Neural cell (in vitro differentiated cells): ENCODE results near the gene MAB21L4.

Source experiments
- CTCF ChIP-seq: fragments of 450-650 bp; IDR thresholded peaks from 2 replicates; pipeline ENCODE4 v1.5.1; 2014; ENCODE audit warnings: antibody characterized with exemption, mild to moderate bottlenecking, moderate library complexity; ENCODE audit not compliant: poor library complexity, severe bottlenecking
- EP300 ChIP-seq: fragments of 450-650 bp; conservative IDR thresholded peaks from 2 replicates; pipeline ENCODE4 v1.6.1; 2014; ENCODE audit warnings: antibody characterized with exemption, mild to moderate bottlenecking, moderate library complexity; ENCODE audit not compliant: poor library complexity, severe bottlenecking
- EZH2 ChIP-seq: fragments of 200-600, 300-800 bp; shearing (Covaris generic), sonication (generic); IDR thresholded peaks from 2 replicates; pipeline ENCODE4 v1.6.1; 2014; ENCODE audit warnings: antibody characterized with exemption, low read length, borderline replicate concordance, mild to moderate bottlenecking; ENCODE audit not compliant: insufficient read depth, poor library complexity, severe bottlenecking
- MXI1 ChIP-seq: fragments of 450-650 bp; conservative IDR thresholded peaks from 2 replicates; pipeline ENCODE4 v1.6.1; 2014; ENCODE audit warnings: antibody characterized with exemption, mild to moderate bottlenecking; ENCODE audit not compliant: poor library complexity, severe bottlenecking
- POLR2AphosphoS5 ChIP-seq: IDR thresholded peaks from 2 replicates; pipeline ENCODE4 v1.6.1; 2012
- RAD21 ChIP-seq: fragments of 450-650 bp; conservative IDR thresholded peaks from 2 replicates; pipeline ENCODE4 v1.6.1; 2014; ENCODE audit warnings: antibody characterized with exemption, mild to moderate bottlenecking, moderate library complexity
- REST ChIP-seq: IDR thresholded peaks from 2 replicates; pipeline ENCODE4 v1.6.1; 2012; ENCODE audit warnings: borderline replicate concordance
- SMC3 ChIP-seq: fragments of 450-650 bp; conservative IDR thresholded peaks from 2 replicates; pipeline ENCODE4 v1.6.1; 2014; ENCODE audit warnings: antibody characterized with exemption, mild to moderate bottlenecking, moderate library complexity; ENCODE audit not compliant: poor library complexity
- TAF1 ChIP-seq: IDR thresholded peaks from 2 replicates; pipeline ENCODE4 v1.6.1; 2012; ENCODE audit warnings: low read depth

- TF ChIP-seq CTCF = no peak
- no peak for TF ChIP-seq EP300
- TF ChIP-seq POLR2AphosphoS5 = no peak
- TF ChIP-seq EZH2 = no peak
- no peak for TF ChIP-seq REST
- no peak for TF ChIP-seq SMC3
- TF ChIP-seq TAF1 = no peak
- TF ChIP-seq RAD21 = no peak
- no peak for TF ChIP-seq MXI1
Measured at GRCh38 chr2:240896871-240897692, 1.1 kb upstream of the MAB21L4 start.
